K562 (cell line): ENCODE measurements around the gene FAM90A1. TPM values are rescaled to one million over a fixed set of nuclear protein-coding genes. Genes with fewer than 3 reads are reported as not detected.
A peak's percentile ranks its signal among the peaks of the same experiment; 100 is the strongest.
"Not testable (repeated sequence)": the region's sequence is repeated elsewhere in the genome, so short reads cannot be mapped to it uniquely, and the experiment has no call there.

ENCODE experiments used
- ATAC-seq: fragments of 200-7000 bp; cut with Tn5 transposase; 3 replicates; pipeline ENCODE4 v1.9.1; 2020; ENCODE audit warnings: moderate library complexity
- BruUV-seq: library from RNA; stranded (reverse); fragments of 400-500 nt; replicated peaks from 2 replicates; lab custom pipeline; 2021; lab: Mats Ljungman, UMichigan
- CTCF ChIA-PET: fragments of 300-600 bp; formaldehyde crosslinking; extraction: SDS; loops from one replicate; lab custom pipeline; 2021; ENCODE audit warnings: low intra/inter-chr PET ratio; lab: Yijun Ruan, JAX
- POLR2A ChIA-PET: fragments of 300-600, 350-650 bp; sonication (Branson Sonifier 250); formaldehyde crosslinking; extraction: SDS; loops from one replicate; lab custom pipeline; 2021; ENCODE audit warnings: antibody characterized with exemption, inconsistent platforms; lab: Yijun Ruan, JAX
- DNase-seq, 4 experiments: peaks; one replicate each; pipeline versions ENCODE4 v3.0.0 to v3.0.0-alpha.2; 2011 to 2018; ENCODE audit warnings: low spot score in 3 of 4, mixed read lengths in 3 of 4; ENCODE audit errors: extremely low read depth in 1 of 4
- FAIRE-seq: peaks from 2 replicates; lab custom pipeline; 2011; peaks lifted over from hg19 to GRCh38; lab: Jason Lieb, UNC
- H2AFZ ChIP-seq: 2 replicates; pipeline ENCODE4 v1.6.0; 2011; ENCODE audit warnings: low read depth, low read length, control low read depth, inconsistent platforms
- H3K27ac ChIP-seq: fragments of 200-600 bp; 3 replicates; pipeline ENCODE4 v1.8.0; 2011; ENCODE audit warnings: low read depth, mild to moderate bottlenecking, control low read depth, inconsistent platforms, low read length, moderate library complexity, mixed read lengths; ENCODE audit errors: extremely low read depth
- H3K27me3 ChIP-seq, 2 experiments: fragments of 300-600 bp in 1 of 2; 2 replicates in 1 of 2; 3 replicates in 1 of 2; pipeline versions ENCODE4 v1.6.0 to v1.8.0; 2011; ENCODE audit warnings: inconsistent platforms in 2 of 2, low read length in 2 of 2, mild to moderate bottlenecking in 1 of 2, mixed read lengths in 1 of 2, moderate library complexity in 1 of 2; ENCODE audit not compliant: control insufficient read depth in 2 of 2, insufficient read depth in 2 of 2
- H3K36me3 ChIP-seq: fragments of 300-600 bp; 3 replicates; pipeline ENCODE4 v1.8.0; 2011; ENCODE audit warnings: mild to moderate bottlenecking, low read length, inconsistent platforms; ENCODE audit not compliant: control insufficient read depth, insufficient read depth
- H3K4me1 ChIP-seq, 2 experiments: fragments of 200-600 bp in 1 of 2; replicated peaks in 1 of 2; 2 replicates in 1 of 2; 3 replicates in 1 of 2; pipeline versions ENCODE4 v1.5.1 to v1.8.0; 2011; ENCODE audit warnings: inconsistent platforms in 2 of 2, low read length in 2 of 2, mild to moderate bottlenecking in 1 of 2, mixed read lengths in 1 of 2, moderate library complexity in 1 of 2; ENCODE audit not compliant: control insufficient read depth in 2 of 2, insufficient read depth in 2 of 2
- H3K4me2 ChIP-seq: 2 replicates; pipeline ENCODE4 v1.6.1; 2011; ENCODE audit warnings: low read length, control low read depth, inconsistent platforms, mixed read lengths; ENCODE audit not compliant: insufficient read depth
- H3K4me3 ChIP-seq: fragments of 200-600 bp; sonication (generic), shearing (Covaris generic); 2 replicates; pipeline ENCODE4 v1.5.1; 2016; ENCODE audit warnings: control low read depth, inconsistent platforms
- H3K79me2 ChIP-seq: fragments of 200-600 bp; 3 replicates; pipeline ENCODE4 v1.8.0; 2011; ENCODE audit warnings: low read length, inconsistent platforms; ENCODE audit not compliant: control insufficient read depth, insufficient read depth
- H3K9ac ChIP-seq, 2 experiments: 2 replicates each; pipeline versions ENCODE4 v1.6.0 to v1.6.1; 2011; ENCODE audit warnings: low read depth in 2 of 2, low read length in 2 of 2, control low read depth in 1 of 2, inconsistent platforms in 1 of 2, mild to moderate bottlenecking in 1 of 2, mixed read lengths in 1 of 2; ENCODE audit not compliant: insufficient read depth in 1 of 2
- H3K9me1 ChIP-seq: one replicate; pipeline ENCODE4 v1.6.0; 2011; ENCODE audit warnings: inconsistent platforms, mild to moderate bottlenecking, low read length, moderate library complexity; ENCODE audit not compliant: control insufficient read depth, insufficient read depth
- H3K9me3 ChIP-seq: replicated peaks from 2 replicates; pipeline ENCODE4 v1.5.1; 2011; ENCODE audit warnings: low read depth, low read length, inconsistent platforms; ENCODE audit not compliant: control insufficient read depth, insufficient read depth
- H4K20me1 ChIP-seq: replicated peaks from 2 replicates; pipeline ENCODE4 v1.6.1; 2011; ENCODE audit warnings: low read length, inconsistent platforms, mixed read lengths; ENCODE audit not compliant: control insufficient read depth, insufficient read depth
- C11orf30 ChIP-seq: fragments of 450-650 bp; IDR thresholded peaks from 2 replicates; pipeline ENCODE4 v1.6.1; 2016; ENCODE audit warnings: low read depth, mild to moderate bottlenecking
- MAFF ChIP-seq: IDR thresholded peaks from 2 replicates; pipeline ENCODE4 v1.6.1; 2012; ENCODE audit warnings: low read length, improper control_type of control experiment
- MAFG ChIP-seq: fragments of 450-650 bp; conservative IDR thresholded peaks from 2 replicates; pipeline ENCODE4 v1.6.1; 2016; ENCODE audit warnings: missing genetic modification characterization, missing compliant biosample characterization
- MAFK ChIP-seq: IDR thresholded peaks from 2 replicates; pipeline ENCODE4 v1.6.1; 2011; ENCODE audit warnings: low read length, improper control_type of control experiment
- ZNF316 ChIP-seq: fragments of 450-650 bp; IDR thresholded peaks from 2 replicates; pipeline ENCODE4 v1.6.1; 2016
- WGBS: fragments of 100-300 bp; shearing (Covaris generic); methylation state at CpG from one replicate; pipeline ENCODE4 v1.1.6; 2016; ENCODE audit warnings: low coverage, mixed read lengths; ENCODE audit not compliant: insufficient coverage; ENCODE audit errors: missing lambda C conversion rate; 5-methylcytosine and 5-hydroxymethylcytosine counted together
- in situ Hi-C: fragments of 300-500 bp; cut with MboI; formaldehyde crosslinking; loops from 4 replicates; pipeline ENCODE4 v1.15.0; 2018; ENCODE audit warnings: inconsistent platforms, mixed read lengths
- intact Hi-C: fragments of 100-400 bp; cut with micrococcal nuclease; formaldehyde crosslinking; loops from 2 replicates; pipeline ENCODE4 v1.14.2; 2022
- polyA plus RNA-seq, 8 experiments: library from polyadenylated mRNA; depleted of rRNA in 4 of 8; stranded (reverse) in 5 of 8; unstranded in 3 of 8; fragments of >200 nt; fragmentation: Nextera tagmentation in 2 of 8; fragmentation: Illumina TruSeq in 1 of 8; extraction: Ambion mirVana in 2 of 8; extraction: Trizol in 1 of 8; gene quantifications; 2 replicates each; pipeline versions ENCODE4 v1.2.1 to v1.2.3, GENCODE V29; 2011 to 2014; ENCODE audit warnings: inconsistent platforms in 1 of 8, missing spikeins in 1 of 8
- total RNA-seq, 7 experiments: library from RNA; depleted of rRNA in 6 of 7; stranded (reverse); fragments of >200 nt in 6 of 7; fragmentation: Illumina TruSeq in 2 of 7; extraction: Trizol in 2 of 7; gene quantifications; 2 replicates each; pipeline versions ENCODE4 v1.2.1 to v1.2.3, GENCODE V29; 2011 to 2021; ENCODE audit warnings: low replicate concordance in 1 of 7

The FAM90A1 gene
- total and polyA plus RNA-seq, 9 of the 15 experiments (the other 6 are each of a cell fraction or from before 2014, with no cell fraction given): 0.01 to 0.16 (median 0.04) TPM; not detected in 4

DNA sequence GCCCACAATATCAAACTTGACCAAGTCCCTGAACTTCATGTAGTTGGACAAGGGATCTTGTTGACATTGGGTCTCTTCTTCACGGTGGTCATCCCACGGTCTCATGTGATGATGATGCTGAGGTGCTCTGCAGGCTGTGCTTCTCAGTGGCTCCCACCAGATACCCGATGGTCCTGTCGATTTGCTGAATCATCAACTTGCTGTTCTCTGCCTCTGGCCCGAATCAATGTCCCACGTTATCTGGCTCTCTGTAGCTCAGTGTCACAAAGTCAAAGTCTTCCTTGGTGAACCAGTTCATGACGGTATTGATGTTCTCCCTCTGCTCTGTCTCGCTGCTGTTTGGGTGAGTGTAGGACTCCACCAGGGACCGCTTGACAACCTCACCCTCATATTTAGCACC, 27.3 kb upstream of the FAM90A1 start:
- H3K79me2 ChIP-seq, FAIRE-seq: not testable (repeated sequence)
- TF ChIP-seq ZNF316: peak; percentile 86
- peak; percentile 85 for TF ChIP-seq C11orf30
- peak; percentile 82 for TF ChIP-seq MAFG (tag)
- peak; percentile 44; the same call in 1 of the 2 replicates for TF ChIP-seq MAFF
- 0 out of 2 replicates have a peak, but pooled peaks have one; percentile 28 for TF ChIP-seq MAFK
- TF ChIP-seq, all 486 proteins: peak for 5; not testable (repeated sequence) for 481
- POLR2A ChIA-PET, DNase-seq, H3K36me3 ChIP-seq, H3K27ac ChIP-seq, H4K20me1 ChIP-seq, BruUV-seq, H3K4me3 ChIP-seq, H3K9me1 ChIP-seq, ATAC-seq, in situ Hi-C loops, intact Hi-C loops, H2AFZ ChIP-seq, CTCF ChIA-PET, H3K9me3 ChIP-seq, H3K4me2 ChIP-seq, H3K27me3 ChIP-seq, H3K4me1 ChIP-seq, H3K9ac ChIP-seq: not testable (repeated sequence)
- WGBS: under 1% methylated on average over 9 of the region's 9 CpGs

DNA sequence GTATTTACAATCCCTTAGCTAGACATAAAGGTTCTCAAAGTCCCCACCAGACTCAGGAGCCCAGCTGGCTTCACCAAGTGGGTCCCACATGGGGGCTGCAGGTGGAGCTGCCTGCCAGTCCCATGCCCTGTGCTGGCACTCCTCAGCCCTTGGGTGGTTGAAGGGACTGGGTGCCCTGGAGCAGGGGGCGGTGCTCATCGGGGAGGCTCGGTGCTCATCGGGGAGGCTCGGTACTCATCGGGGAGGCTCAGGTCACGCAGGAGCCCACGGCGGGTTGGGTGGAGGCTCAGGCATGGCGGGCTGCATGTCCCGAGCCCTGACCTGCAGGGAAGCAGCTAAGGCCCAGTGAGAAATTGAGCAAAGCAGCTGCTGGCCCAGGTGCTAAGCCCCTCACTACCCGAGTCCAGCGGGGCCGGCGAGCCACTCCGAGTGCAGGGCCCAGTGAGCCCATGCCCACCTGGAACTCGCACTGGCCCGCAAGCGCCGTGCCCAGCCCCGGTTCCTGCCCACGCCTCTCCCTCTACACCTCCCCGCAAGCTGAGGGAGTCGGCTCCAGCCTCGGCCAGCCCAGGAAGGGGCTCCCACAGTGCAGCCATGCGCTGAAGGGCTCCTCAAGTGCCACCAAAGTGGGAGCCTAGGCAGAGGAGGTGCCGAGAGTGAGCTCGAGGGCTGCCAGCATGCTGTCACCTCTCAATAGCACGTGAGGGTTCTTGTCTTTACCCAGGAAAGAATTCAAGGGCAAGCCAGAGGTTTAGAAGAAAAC, 24.8 kb upstream of the FAM90A1 start:
- H3K9ac ChIP-seq, H3K9me1 ChIP-seq, H3K4me2 ChIP-seq, H3K27me3 ChIP-seq, CTCF ChIA-PET, H3K4me1 ChIP-seq, H2AFZ ChIP-seq, intact Hi-C loops, FAIRE-seq, ATAC-seq, in situ Hi-C loops, H3K79me2 ChIP-seq, DNase-seq, H3K27ac ChIP-seq, H3K36me3 ChIP-seq, H4K20me1 ChIP-seq, H3K9me3 ChIP-seq, BruUV-seq, POLR2A ChIA-PET, H3K4me3 ChIP-seq: not testable (repeated sequence)
- 17% methylated on average over 20 of the region's 29 CpGs for WGBS
